GM13976 (cell line): ENCODE results near the gene NTM.

Experiments
- DNase-seq: peaks from one replicate; pipeline ENCODE4 v3.0.0; 2012; ENCODE audit warnings: low spot score
- CTCF ChIP-seq: IDR thresholded peaks from 2 replicates; pipeline ENCODE4 v1.5.1; 2012; ENCODE audit warnings: borderline replicate concordance, mild to moderate bottlenecking; ENCODE audit not compliant: insufficient read depth; ENCODE audit errors: extremely low read depth, missing control alignments, control extremely low read depth
- in situ Hi-C: fragments of 300-500 bp; cut with MboI; formaldehyde crosslinking; loops from one replicate; pipeline ENCODE4 v1.12.0; 2022; ENCODE audit warnings: low sequenced_read_pairs, mixed read lengths, inconsistent platforms; ENCODE audit not compliant: unreplicated experiment

Gene NTM

GRCh38 chr11:131370090-131370751, at the start of gene NTM:
NTM (plus strand) TSS chr11:131370615.
- TF ChIP-seq CTCF, result no peak
- DNase-seq, result no peak
- in situ Hi-C loops, result no loop called here

- no peak for TF ChIP-seq CTCF
- DNase-seq, result no peak
- in situ Hi-C loops, result no loop called here
Observed at GRCh38 chr11:131324921-131325570, 45.4 kb upstream of the NTM start.

DNA sequence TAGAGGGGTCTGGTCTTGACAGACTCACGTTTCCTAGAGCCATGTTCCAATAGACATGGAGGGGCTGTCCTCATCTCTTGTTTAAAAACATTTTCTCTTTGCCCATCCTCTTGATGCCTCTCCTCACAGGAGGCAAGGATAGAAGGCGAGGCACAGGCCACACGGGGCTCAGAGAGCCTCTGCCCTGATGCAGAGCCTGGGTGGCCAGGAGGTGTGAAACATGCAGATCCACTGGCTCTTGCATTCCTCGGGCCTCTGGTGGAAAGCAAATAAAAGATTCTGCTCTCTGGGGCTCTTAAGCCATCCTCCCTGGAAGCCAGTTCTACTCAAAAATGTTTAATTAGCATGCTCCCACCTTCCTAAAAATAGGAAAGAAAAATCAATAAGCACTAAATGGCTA, 43.6 kb upstream of the NTM start:
- in situ Hi-C loops, result no loop called here
- no peak for TF ChIP-seq CTCF
- DNase-seq, result no peak

DNA sequence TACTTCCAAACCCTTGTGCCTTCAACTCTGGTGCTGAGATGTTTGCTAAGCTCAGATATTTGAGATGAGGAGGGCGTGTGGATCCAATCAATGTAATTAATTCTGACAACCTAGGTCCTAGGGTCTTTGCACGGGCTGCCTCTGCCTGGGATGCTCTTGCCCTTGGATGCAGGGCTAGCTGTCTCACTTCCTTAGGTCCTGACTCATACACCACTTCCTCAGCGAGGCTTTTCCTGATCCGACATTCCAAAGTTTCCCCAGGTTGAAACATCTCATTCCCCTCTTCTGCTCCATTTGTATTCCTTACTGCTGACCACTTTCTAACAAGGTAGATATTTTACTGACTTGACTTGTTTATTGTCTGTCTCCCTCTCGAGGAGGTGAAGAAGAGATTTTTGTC, 43.0 kb upstream of the NTM start:
- no peak for TF ChIP-seq CTCF
- in situ Hi-C loops, result no loop called here
- DNase-seq, result no peak

GRCh38 chr11:131328843-131329242, 41.6 kb upstream of the NTM start:
- no peak for TF ChIP-seq CTCF
- no peak for DNase-seq
- in situ Hi-C loops, result no loop called here

- in situ Hi-C loops, result no loop called here
- no peak for DNase-seq
- TF ChIP-seq CTCF, result no peak
Observed at GRCh38 chr11:131331010-131331409, 39.4 kb upstream of the NTM start.
